HG03460 (cell line): ENCODE measurements around the gene DYNLT1.
"Not testable (repeated sequence)": the region's sequence is repeated elsewhere in the genome, so short reads cannot be mapped to it uniquely, and the experiment has no call there.

ENCODE experiments used
- ATAC-seq: cut with Tn5 transposase; IDR thresholded peaks from one replicate; pipeline ENCODE4 v1.9.1; 2021; ENCODE audit not compliant: unreplicated experiment

Gene DYNLT1

DNA sequence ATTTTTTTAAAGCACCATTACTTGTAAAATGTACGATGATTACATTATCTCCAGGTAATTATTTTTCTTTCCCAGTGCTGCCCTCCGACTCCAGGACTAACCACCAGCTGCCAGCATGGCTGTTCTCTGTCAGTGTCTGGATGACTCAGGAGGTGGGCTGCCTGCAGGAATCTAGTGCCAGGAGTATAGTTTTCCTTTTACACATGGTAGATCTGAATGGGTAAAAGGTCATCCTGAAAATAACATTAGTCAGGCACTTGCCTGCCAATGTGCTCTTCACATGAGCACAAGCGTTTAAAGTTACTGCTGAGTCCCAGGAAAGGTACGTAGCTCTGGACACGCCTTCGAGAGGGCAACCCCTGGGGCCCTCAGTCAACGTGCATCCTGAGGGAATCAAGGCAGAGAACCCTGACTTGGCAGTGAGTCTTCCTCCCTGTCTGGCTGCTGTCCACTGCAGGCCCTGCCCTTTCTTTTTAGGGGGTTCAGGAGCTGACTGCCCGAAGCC lies 2.4 kb downstream of the DYNLT1 start:
- no peak for ATAC-seq

DNA sequence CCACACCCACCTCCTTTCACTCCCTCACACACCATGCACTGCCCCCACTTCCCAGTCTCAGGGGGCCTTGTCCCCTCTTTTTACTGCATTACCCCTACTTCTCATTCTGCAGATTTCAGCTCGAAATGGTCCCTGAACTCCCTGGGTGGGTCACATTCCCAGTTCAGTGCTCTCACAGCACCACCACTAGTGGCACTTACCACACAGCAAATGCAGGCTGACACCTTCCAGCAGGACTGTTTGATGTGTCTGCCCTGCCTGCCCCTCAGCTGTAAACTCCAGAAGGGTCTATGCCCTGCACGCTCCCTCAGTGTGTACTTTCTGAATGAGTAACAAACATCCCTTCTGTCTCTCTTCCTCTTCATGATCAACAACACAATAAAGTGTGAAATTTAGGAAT lies 4.0 kb downstream of the DYNLT1 start:
- no peak for ATAC-seq

DNA sequence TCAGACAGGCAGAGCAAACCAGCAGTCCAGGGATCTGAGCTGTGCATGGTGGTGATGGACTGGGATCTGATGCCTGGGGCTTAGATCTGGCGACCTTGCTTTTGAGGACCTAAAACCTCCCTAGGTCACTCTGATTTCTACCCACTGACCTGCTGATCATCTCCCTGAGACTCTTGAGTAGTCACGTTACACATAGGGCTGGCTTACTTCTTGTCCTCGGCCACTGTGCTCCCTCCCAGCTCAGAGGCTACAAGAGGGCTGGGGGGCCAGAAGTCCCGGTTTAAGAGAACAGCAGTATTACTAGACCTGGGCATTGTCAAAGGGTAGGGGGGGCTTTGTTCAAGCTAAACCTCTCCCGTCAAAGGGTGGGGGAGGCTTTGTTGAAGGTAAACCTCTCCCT lies 5.5 kb downstream of the DYNLT1 start:
- no peak for ATAC-seq

DNA sequence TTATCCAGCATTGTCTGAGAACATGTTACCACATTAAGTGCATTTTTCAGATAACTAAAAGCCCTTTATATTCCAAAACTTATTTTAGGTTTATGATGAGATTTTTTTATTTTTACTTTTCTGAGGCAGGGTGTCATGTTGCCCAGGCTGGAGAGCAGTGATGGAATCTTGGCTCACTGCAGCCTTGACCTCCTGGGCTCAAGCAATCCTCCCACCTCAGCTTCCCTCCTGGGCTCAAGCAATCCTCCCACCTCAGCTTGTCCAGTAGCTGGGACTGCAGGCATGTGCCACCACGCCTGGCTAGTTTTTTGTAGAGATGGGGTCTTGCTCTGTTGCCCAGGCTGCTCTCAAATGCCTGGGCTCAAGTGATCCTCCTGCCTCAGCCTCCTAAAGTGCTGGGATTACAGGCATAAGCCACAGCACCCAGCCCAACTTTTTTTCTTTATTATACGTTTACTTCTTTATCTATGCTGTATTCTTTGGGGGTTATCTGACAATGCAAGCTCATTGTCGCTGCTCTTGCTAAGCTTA lies 6.2 kb downstream of the DYNLT1 start:
- ATAC-seq = no peak

DNA sequence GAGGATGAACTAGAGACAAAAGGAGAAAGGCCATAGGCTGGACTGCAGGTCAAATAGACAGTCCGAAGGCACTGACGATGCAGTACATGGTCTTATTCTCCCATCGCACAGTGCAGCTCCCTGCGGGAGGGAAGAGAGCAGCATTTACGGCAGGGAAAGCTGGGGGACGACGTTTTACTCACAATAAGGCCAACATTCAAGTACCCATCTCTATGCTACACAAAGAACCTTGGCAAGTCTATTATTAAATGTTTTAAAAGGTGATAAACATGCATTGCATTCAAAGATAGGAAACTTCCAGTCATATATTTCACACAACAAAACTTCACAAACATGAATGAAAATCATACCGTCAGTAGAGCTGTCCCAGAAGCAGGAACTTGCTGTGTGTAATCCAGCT lies 7.8 kb downstream of the DYNLT1 start:
- no peak for ATAC-seq

DNA sequence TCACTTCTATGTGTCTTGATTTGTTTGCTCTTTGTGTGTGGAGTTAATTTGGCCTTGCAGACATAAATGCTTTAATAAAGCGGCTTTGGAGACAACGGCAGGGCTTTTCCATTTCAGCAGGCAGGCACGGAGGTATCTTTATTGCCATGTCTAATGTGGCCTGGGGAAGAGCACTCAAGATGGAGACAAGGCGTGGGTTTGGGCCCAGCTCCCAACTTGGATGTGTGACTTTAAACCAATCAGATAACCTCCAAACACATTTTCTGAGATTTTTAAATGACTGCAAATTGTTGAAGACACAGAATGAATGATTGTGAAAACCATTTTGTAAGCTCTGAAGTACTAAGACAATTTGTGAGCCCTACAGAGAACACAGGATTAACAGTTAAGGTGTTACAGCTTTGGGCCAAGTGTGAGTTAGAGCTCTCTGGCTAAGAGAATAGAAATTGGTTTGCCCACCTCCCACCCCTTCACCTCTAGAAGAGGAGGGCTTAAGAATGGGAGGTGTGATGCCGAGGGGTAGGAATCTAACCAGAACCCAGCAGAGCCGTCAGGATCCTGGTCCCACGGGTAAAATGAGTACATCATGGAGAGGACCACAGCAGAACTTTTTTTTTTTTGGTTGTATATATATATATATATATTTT lies 9.0 kb downstream of the DYNLT1 start:
- ATAC-seq = no peak

DNA sequence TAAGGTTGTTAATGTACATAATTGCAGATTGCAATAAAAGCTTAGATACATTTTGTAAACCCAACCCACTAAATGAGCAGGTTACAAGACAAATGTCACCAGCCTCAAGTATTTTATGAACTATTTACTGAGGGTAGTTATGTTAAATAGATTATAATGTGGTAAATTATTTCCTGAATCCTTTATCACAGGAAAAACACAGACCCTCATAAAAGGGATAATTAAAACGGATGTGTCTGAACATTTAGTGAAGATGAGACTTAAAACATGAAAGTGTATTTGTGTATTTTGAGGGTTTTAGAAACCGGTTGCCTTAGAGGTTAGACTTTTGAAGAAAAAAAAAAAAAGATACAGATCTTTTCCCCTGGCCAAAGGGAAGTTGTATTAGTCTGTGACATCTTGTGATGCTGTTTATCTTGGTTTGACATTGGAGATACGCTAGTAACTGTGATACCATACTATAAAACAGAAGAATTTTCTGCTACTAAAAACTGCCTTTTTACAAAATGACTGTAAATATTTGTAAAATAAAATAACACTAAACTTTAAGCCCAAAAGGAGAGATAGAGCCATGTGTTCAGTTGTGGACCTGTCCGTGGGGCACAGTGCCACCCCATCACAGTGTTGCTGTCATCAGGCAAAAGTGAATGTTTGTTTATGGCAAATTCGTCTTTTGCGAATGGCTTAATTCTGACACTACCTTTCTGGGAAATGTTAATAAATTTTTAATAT lies 9.7 kb downstream of the DYNLT1 start:
- no peak for ATAC-seq

DNA sequence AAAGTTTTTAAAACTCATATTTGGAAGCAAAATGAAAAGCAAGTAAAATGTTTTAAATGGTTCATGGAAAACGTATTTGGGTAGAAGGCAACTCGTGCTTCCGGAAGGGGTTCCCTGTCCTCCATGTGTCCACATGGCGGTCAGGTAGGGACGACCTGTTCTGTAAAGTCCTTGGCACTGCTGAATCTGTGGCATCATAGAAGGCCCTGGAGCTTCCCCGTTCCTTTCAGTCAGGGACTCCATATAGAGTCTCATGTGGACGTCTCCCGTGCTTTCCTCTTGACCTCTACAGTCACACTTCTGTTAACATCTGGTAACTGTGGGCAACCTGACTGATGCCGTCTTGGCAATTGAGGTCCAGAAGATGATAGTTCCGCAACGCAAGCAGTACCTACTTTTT lies 11.4 kb downstream of the DYNLT1 start:
- ATAC-seq = no peak

DNA sequence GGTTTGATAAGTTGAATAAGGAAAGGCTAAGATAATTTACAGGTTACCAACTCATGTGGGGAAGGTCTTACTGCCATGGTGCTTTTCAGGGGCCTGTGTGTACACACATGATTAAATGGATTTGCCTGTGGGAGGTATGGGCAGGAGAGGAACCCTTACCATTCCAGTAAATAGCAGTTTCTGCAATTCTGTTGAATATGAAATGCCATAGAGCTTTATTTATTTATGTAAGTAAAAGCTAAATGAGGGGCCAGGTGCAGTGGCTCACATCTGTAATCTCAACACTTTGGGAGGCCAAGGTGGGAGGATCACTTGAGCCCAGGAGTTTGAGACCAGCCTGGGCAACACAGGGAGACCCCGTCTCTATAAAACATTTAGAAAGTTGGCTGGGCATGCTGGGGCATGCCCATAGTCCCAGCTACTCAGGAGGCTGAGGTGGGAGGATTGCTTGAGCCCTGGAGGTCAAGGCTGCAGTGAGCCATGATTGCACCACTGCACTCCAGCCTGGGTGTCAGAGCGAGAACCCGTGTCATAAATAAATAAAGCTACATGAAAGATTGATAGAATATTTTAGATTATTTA lies 11.9 kb downstream of the DYNLT1 start:
- ATAC-seq = not testable (repeated sequence)

DNA sequence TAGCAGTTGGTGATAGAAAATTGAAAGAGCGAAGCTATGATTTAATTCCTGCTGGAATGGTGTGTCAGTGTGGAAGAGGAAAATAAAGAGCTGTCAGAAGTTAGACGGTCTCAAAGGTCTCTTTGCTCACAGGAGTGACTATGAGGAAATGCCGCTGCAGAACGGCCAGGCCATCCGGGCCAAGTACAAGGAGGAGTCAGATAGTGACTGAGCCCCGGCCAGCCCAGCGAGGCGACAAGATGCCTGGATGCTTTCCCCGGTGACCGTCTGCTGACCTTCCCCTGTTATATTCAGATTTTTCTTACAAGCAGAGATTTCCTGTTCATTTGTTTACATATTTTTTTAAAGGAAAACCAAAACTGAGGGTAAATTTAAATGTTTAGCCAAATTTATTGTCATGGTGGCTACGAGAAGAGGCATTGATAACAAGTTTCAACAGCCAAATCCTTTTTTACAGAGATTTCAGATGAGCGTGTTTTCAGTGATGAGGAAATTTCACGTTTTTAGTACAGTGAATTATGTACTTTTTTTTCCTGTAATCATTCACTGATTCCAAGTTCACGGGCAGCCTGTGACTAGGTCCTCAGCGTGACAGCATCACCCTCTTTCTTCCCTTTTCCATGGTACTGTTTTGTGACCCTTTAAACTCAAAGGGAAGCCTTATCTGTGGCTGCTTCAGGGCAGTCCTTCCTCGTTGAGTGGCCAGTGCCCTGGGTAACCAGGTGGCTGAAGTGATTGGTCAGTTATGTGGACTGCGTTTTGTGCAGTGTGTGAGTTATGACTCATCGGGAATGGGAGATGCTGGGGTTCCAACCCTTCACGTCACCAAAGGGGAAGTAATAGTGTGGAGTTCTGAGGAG lies 12.6 kb downstream of the DYNLT1 start:
- ATAC-seq = no peak

DNA sequence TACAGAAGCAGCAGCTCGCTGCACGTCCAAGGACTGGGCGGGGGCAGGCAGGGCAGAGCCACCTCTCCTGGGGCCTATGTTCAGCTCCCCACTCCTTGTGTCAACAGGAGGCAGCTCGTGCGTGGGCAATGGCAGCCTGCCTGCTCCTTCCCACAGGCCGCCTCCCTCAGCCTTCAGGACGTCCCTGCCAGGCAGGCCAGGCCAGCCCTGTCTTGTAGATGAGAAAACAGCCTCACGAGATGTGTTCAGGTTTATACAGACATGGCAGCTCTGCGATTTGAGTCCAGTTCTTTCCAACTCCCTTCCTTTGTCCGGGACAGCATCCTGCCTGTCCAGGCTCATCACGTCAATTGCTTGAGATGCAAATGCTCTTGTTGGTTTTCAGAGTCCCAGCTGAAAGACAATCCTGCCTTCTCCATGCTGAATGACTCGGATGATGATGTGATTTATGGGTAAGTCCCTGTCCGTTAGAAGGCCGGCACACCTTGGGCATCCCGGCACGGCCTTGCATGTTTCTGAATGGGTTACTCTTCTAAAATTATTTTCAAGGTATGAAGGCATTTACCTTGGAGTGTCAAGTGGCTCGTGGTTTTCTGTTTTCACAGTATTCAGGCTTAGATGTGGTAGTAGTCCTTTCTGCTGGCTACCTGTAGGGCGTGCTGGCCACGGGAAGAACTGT lies 13.5 kb downstream of the DYNLT1 start:
- no peak for ATAC-seq

DNA sequence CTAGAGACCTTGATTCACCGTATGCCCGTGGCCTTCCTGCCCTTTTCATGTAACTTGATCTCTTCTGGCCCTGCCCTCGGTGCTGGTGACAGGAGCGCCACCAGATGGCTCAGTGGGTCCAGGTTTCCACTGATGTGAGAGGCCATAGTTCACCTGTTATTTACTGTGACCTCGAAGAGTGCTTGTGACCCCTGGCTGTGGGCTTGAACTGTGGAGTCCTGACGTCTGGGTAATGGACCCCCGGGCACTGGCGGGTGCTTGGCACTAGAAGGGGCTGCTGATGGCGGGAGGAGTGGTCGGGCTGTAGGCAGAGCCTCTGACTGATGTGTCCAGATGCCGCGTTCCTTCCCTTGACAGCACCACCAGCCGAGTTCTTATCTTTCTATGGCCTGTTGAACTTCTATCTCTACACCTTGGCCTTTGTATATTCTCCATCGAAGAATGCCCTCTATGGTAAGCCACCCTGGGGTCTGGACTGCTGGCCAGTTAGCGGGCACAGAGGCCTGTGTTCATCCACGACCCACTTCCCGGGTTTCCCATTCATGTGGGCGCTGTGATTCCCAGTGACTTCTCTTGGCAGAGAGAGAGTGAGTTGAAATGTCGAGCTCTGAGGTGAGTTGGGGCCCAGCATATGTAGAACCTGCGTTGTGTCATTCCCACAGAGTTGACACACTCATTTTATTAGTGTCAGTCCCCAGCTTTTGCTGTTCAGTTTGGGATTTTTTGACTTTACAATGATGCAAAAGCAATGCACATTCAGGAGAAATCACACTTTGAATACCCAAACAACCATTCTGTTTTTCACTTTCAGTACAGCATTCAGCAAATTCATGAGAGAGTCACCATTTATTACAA lies 14.9 kb downstream of the DYNLT1 start:
- no peak for ATAC-seq

DNA sequence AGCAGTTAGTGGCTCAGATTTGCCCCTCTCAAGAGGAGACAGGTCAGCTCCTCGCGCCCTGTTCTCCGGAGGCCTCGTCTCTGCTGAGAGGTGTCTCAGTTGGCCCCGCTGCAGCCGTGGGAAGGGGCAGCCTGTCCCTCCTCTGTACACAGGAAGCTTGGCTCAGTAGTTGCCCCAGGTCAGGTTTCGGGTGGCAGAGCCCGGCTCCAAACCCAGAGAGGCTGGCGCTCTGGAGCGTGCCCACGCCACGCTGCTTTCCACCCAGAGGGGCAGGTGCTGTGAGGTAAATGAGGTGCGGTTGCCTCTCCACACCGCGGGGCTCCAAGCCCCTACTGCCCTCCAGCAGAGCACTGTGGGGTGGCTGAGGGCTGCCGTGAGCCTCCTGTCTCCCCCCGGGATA lies 16.0 kb downstream of the DYNLT1 start:
- no peak for ATAC-seq

DNA sequence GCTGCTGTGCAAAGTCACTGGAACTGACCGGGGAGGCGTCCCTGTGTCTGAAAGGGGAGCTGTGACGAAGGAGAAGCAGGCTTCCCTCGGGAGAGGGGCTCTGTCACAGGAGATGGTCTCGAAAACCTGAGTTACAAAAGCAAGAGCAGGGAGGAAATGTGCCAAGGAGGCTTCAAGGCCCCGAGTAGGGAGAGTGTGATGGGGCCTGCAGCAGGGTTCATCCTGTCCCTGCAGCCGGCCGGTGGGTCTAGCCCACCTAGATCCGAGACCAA lies 16.7 kb downstream of the DYNLT1 start:
- ATAC-seq = no peak

DNA sequence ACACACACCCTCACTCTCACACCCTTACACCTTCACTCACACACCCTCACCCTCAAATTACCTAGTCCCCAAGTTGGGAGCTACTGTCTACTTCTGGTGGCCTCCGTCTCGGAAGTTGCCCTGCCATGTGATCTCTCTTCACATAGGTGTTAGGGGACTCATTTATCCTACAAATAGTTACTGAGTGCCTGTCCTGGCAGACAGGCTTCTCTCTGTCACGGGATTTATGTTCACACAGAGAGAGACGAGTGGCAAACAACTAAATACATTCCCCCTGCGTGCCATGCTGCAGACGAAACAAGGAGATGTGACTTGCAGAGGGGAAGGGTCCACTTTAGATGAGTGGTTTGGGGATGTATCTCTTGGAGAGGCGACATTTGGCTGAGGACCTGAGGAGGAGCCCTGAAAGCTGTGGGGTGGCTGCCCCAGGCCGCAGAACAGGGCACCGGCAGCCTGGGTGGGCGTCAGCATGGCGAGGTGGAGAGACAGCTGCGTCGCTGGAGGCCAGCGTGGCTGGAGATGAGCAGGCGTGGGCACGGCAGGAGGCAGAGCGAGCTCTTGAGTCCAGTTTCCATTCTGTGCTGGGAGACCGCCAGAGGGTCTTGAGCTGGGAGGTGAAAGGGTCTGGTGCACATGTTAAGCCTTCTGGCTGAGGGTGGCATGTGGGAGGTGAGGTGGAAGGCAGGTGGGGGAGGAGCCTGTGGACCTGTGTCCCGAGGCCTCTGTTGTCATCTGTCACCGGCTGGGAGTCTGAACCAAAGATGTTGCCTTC lies 17.2 kb downstream of the DYNLT1 start:
- ATAC-seq = no peak

DNA sequence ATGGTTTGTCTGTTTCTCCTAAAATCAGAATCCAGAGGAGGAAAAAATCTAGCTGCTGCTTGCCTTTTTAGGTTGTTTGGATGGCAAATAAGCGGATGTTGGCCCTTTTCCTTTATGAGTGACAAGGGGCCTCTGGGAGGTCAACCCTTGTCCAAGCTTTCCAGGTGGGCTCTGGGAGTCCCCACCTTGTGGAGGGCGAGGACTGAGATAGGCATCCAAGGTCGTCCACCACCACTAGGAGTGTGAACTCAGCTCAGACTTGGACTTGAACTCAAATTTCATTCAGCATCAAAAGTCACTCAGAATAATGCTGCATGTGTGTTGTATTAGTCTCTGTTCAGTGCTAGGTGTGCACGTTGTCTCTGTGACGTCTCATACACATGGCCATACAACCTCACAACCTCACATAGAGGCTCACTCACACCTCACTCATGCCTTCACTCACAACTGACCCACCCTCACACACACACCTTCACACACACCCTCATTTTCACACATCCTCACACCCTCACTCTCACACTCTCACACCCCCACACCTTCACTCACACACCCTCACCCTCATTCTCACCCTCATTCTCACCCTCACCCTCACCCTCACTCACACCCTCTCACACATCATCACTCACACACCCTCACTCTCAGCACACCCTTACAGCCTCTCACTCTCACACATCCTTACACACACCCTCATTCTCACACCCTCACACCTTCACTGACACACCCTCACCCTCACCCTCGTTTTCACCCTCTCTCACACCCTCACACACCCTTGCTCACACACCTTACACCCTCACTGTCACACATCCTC lies 18.0 kb downstream of the DYNLT1 start:
- ATAC-seq = no peak

DNA sequence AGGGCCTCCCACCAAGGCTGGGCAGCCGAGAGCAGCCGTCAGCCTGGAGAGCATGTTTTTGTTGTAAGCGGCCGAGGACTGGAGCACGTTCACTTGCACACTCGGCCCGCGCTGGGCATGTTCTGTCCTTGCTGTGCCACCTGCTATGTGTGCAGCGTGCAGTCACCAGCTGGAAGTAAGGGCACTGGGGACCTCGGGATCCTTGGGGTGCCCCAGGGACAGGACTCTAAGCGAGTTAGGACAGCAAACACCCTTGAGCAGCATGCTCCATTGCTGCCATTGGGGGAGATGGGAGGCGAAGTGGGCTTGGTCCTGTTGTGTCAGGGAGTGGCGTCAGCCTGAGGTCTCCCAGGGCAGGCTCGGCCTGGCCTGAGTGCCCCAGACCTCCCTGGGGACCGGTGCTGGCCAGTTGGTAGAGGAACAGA lies 18.6 kb downstream of the DYNLT1 start:
- ATAC-seq = no peak
